ENCODE results near the gene C19orf47. TPM values are rescaled to one million over a fixed set of nuclear protein-coding genes. Genes with fewer than 3 reads are reported as not detected.
A peak's percentile ranks its signal among the peaks of the same experiment; 100 is the strongest.

The C19orf47 gene
- total RNA-seq, 3 donors from 2014 or later (not counting 1 experiment from before 2014, with no cell fraction given) = 15.2 to 20.2 (median 16.1) TPM

DNA sequence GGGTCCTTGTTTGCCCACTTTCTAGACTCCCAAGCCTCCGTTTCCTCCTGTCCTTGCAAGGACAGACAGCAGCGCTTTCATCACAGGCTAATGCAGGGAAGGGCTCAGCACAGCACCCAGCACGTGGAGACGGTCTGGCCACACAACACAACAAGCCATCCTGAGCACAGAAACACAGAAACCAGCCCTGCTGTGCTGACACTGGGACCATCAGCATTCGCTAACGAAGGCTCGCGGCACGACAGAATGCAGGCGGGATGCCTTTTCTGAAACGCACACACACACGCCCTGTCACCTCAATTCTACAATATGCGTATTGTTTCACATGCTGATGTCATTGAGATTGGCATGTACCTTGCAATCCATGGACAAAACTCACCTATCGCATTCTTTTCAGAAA is 75.9 kb downstream of the C19orf47 start:
- Histone ChIP-seq H3K9me3 (ENCODE audit: control insufficient read depth, insufficient read depth, low read length) (no peaks in the 10 kb centered on the region), H3K36me3 (ENCODE audit: control insufficient read depth, insufficient read depth, low read length) (peaks cover 7% of the 10 kb centered on the region), H3K27me3 (ENCODE audit: control insufficient read depth, insufficient read depth, low read length) (no peaks in the 10 kb centered on the region), H3K4me3 (ENCODE audit: low read length) (no peak overlapping the region), H3K4me1 (ENCODE audit: control insufficient read depth, insufficient read depth, low read length) (peaks cover 23% of the 10 kb centered on the region), H3K27ac (ENCODE audit: low read length) (no peak overlapping the region)
- intact Hi-C loops (cut with micrococcal nuclease) = no loop called here
- H3K4me1 Mint-ChIP-seq = peaks cover 48 to 75% of the 10 kb centered on the region in 2 donors
- H3K27me3 Mint-ChIP-seq (ENCODE audit: low read depth in 2 of 2) = no peaks in the 10 kb centered on the region
- TF ChIP-seq, protein P1, sequence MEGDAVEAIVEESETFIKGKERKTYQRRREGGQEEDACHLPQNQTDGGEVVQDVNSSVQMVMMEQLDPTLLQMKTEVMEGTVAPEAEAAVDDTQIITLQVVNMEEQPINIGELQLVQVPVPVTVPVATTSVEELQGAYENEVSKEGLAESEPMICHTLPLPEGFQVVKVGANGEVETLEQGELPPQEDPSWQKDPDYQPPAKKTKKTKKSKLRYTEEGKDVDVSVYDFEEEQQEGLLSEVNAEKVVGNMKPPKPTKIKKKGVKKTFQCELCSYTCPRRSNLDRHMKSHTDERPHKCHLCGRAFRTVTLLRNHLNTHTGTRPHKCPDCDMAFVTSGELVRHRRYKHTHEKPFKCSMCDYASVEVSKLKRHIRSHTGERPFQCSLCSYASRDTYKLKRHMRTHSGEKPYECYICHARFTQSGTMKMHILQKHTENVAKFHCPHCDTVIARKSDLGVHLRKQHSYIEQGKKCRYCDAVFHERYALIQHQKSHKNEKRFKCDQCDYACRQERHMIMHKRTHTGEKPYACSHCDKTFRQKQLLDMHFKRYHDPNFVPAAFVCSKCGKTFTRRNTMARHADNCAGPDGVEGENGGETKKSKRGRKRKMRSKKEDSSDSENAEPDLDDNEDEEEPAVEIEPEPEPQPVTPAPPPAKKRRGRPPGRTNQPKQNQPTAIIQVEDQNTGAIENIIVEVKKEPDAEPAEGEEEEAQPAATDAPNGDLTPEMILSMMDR (IDR thresholded peaks at IDR 0.05) = no peak
- H3K36me3 Mint-ChIP-seq = no peaks in the 10 kb centered on the region
- H3K27ac Mint-ChIP-seq = peak overlapping the region; percentile 32 to 44
- WGBS (ENCODE audit: insufficient coverage) = 96% methylated on average over 14 of the region's 14 CpGs
- H3K9me3 Mint-ChIP-seq = no peaks in the 10 kb centered on the region
- ATAC-seq (no peak), DNase-seq (no peak)
- H3K4me3 Mint-ChIP-seq = no peak overlapping the region

DNA sequence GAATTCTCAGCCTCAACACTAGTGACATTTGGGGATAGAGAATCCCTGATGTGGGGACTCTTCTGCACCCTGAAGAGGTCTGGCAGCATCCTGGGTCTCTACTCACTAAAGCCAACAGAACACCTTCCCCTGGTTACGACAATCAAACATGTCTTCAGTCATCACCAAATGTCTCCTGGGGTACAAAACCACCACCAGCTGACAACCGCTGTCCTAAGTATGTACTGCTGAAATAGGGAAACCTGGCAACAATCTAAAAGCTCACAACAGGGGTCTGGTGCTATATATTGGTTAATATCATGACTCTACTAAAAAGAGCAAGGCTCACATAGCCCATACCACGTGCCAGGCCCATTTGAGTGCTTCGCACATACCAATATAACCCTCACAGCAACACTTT is 76.5 kb downstream of the C19orf47 start:
- H3K4me1 Mint-ChIP-seq = peaks cover 50 to 76% of the 10 kb centered on the region in 2 donors
- H3K4me1 ChIP-seq (ENCODE audit: control insufficient read depth, insufficient read depth, low read length) = peaks cover 23% of the 10 kb centered on the region

DNA sequence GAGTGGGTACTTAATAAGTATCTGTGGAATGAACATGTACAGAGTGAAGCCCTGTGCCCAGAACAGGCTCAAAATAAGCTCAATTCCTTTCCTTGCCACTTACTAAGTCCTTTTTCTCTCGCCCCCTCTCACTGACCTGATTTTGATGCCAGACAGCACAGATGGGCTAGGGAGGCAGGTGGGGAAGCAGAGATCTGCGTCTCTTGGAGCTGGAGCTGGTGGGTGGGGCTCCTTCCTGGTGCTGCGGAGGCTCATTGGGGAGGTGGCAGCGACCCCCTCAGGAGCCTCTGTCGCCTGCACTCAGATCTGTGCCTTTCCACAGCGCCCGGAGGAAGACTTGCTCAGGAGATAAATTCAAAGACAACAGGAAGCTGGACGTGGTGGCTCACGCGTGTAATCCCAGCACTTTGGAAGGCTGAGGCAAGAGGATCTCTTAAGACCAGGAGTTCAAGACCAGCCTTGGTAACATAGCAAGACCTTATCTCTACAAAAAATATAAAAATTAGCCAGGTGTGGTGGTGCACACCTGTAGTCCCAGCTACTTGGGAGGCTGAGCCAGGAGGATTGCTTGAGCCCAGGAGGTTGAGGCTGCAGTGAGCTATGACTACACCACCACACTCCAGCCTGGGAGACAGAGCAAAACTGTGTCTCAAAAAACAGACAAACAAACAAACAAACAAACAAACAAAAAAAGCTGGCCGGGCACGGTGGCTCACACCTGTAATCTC is 77.7 kb downstream of the C19orf47 start:
- no peak for DNase-seq
- WGBS (ENCODE audit: insufficient coverage) = 94% methylated on average over 12 of the region's 12 CpGs
- peaks cover 23% of the 10 kb centered on the region for H3K4me1 ChIP-seq (ENCODE audit: control insufficient read depth, insufficient read depth, low read length)
- H3K27me3 ChIP-seq (ENCODE audit: control insufficient read depth, insufficient read depth, low read length) = no peaks in the 10 kb centered on the region
- Mint-ChIP-seq H3K4me1 (peaks cover 50 to 81% of the 10 kb centered on the region in 2 donors), H3K27me3 (ENCODE audit: low read depth in 2 of 2) (no peaks in the 10 kb centered on the region), H3K9me3 (no peaks in the 10 kb centered on the region), H3K27ac (peak overlapping the region in 1 of 2 donors; percentile 57), H3K4me3 (no peak overlapping the region), H3K36me3 (no peaks in the 10 kb centered on the region)
- peaks cover 7% of the 10 kb centered on the region for H3K36me3 ChIP-seq (ENCODE audit: control insufficient read depth, insufficient read depth, low read length)
- intact Hi-C loops (cut with micrococcal nuclease) = no loop called here
- H3K4me3 ChIP-seq (ENCODE audit: low read length) = no peak overlapping the region
- H3K27ac ChIP-seq (ENCODE audit: low read length) = no peak overlapping the region
- TF ChIP-seq, protein P1 (IDR thresholded peaks at IDR 0.05) = no peak
- no peaks in the 10 kb centered on the region for H3K9me3 ChIP-seq (ENCODE audit: control insufficient read depth, insufficient read depth, low read length)
- ATAC-seq = no peak

More for the DNA sequence above, 76.5 kb downstream of the C19orf47 start:
- H3K9me3 Mint-ChIP-seq = no peaks in the 10 kb centered on the region
- no peaks in the 10 kb centered on the region for H3K36me3 Mint-ChIP-seq
- 100% methylated on average over 2 of the region's 4 CpGs for WGBS (ENCODE audit: insufficient coverage)
- no peaks in the 10 kb centered on the region for H3K9me3 ChIP-seq (ENCODE audit: control insufficient read depth, insufficient read depth, low read length)
- no peak overlapping the region for H3K4me3 Mint-ChIP-seq
- intact Hi-C loops (cut with micrococcal nuclease) = no loop called here
- peaks cover 7% of the 10 kb centered on the region for H3K36me3 ChIP-seq (ENCODE audit: control insufficient read depth, insufficient read depth, low read length)
- H3K27me3 Mint-ChIP-seq (ENCODE audit: low read depth in 2 of 2) = no peaks in the 10 kb centered on the region
- no peak overlapping the region for H3K27ac ChIP-seq (ENCODE audit: low read length)
- H3K27me3 ChIP-seq (ENCODE audit: control insufficient read depth, insufficient read depth, low read length) = no peaks in the 10 kb centered on the region
- DNase-seq (no peak), ATAC-seq (no peak)
- H3K27ac Mint-ChIP-seq = peak overlapping the region in 1 of 2 donors; percentile 44
- TF ChIP-seq, protein P1 (IDR thresholded peaks at IDR 0.05) = no peak
- H3K4me3 ChIP-seq (ENCODE audit: low read length) = no peak overlapping the region

Other genes starting within 250 kb of the C19orf47 start
- 10 to 100 TPM; 27.1 to 39.0 (median 36.0) TPM for gene MAP3K10, start 157.0 kb downstream of the C19orf47 start, total RNA-seq
- not detected for gene TTC9B, start 130.0 kb downstream of the C19orf47 start, total RNA-seq
- 1 to 10 TPM; 1.2 to 1.8 (median 1.2) TPM for gene CCNP, start 121.7 kb downstream of the C19orf47 start, total RNA-seq
- 100 to 1,000 TPM; 234 to 292 (median 261) TPM for gene AKT2, start 63.1 kb downstream of the C19orf47 start, total RNA-seq
- 100 to 1,000 TPM; 107 to 140 (median 109) TPM for gene PLD3, start 298 bp upstream of the C19orf47 start, total RNA-seq
- gene HIPK4, start 41.8 kb upstream of the C19orf47 start, total RNA-seq = under 1 TPM in 2 of 3 donors, not detected in 1; 0.14 to 0.29 TPM
- 1 to 10 TPM; 2.0 to 3.8 (median 3.7) TPM for gene PRX, start 65.0 kb upstream of the C19orf47 start, total RNA-seq
- gene SERTAD1, start 77.6 kb upstream of the C19orf47 start, total RNA-seq = 10 to 100 TPM; 31.2 to 53.5 (median 38.7) TPM
- 100 to 1,000 TPM in 1 of 3 donors, 10 to 100 TPM in 2; 57.3 to 102 (median 83.3) TPM for gene SERTAD3, start 95.9 kb upstream of the C19orf47 start, total RNA-seq
- 10 to 100 TPM; 16.8 to 25.2 (median 18.3) TPM for gene BLVRB, start 117.3 kb upstream of the C19orf47 start, total RNA-seq
- gene SPTBN4, start 118.6 kb upstream of the C19orf47 start, total RNA-seq = under 1 TPM; 0.16 to 0.63 (median 0.31) TPM
- gene SHKBP1, start 228.5 kb upstream of the C19orf47 start, total RNA-seq = 100 to 1,000 TPM; 209 to 224 (median 209) TPM